NCI-H1436 treated with DMSO at 0.1 percent for 48 hours (cell line): Measurements from ENCODE around the gene FNDC4.
"Not testable (repeated sequence)": the region's sequence is repeated elsewhere in the genome, so short reads cannot be mapped to it uniquely, and the experiment has no call there.

Experiments used
- DNase-seq: peaks from one replicate; lab custom pipeline; 2025; lab: John Stamatoyannopoulos, UW

The FNDC4 gene

GRCh38 chr2:27494944-27495554 lies at the start of gene FNDC4:
Gene FNDC4 (minus strand): TSS chr2:27495200. CDS start chr2:27494679, 521 bp downstream.
- DNase-seq = no peak

GRCh38 chr2:27544143-27544821 lies 49.3 kb upstream of the FNDC4 start:
- DNase-seq = no peak

- DNase-seq = not testable (repeated sequence)
Observed at GRCh38 chr2:27539649-27540048, 44.6 kb upstream of the FNDC4 start.

- not testable (repeated sequence) for DNase-seq
Observed at GRCh38 chr2:27538839-27539450, 43.9 kb upstream of the FNDC4 start.

- no peak for DNase-seq
Observed at GRCh38 chr2:27537287-27537686, 42.3 kb upstream of the FNDC4 start.

- DNase-seq = no peak
Observed at GRCh38 chr2:27531983-27532382, 37.0 kb upstream of the FNDC4 start.

- no peak for DNase-seq
Observed at GRCh38 chr2:27527182-27527581, 32.2 kb upstream of the FNDC4 start.

- DNase-seq = no peak
Observed at GRCh38 chr2:27522400-27522945, 27.5 kb upstream of the FNDC4 start.

GRCh38 chr2:27520316-27520715 lies 25.3 kb upstream of the FNDC4 start:
- no peak for DNase-seq

GRCh38 chr2:27518782-27519113 lies 23.7 kb upstream of the FNDC4 start:
- DNase-seq = no peak

- no peak for DNase-seq
Observed at GRCh38 chr2:27518113-27518781, 23.2 kb upstream of the FNDC4 start.

GRCh38 chr2:27509326-27509725 lies 14.3 kb upstream of the FNDC4 start:
- DNase-seq = no peak

- DNase-seq = no peak
Observed at GRCh38 chr2:27507293-27507692, 12.3 kb upstream of the FNDC4 start.

- DNase-seq = no peak
Observed at GRCh38 chr2:27506587-27506986, 11.6 kb upstream of the FNDC4 start.

- no peak for DNase-seq
Observed at GRCh38 chr2:27502142-27502541, 7.1 kb upstream of the FNDC4 start.

- no peak for DNase-seq
Observed at GRCh38 chr2:27501042-27501441, 6.0 kb upstream of the FNDC4 start.

GRCh38 chr2:27498975-27499374 lies 4.0 kb upstream of the FNDC4 start:
- DNase-seq = no peak

- DNase-seq = no peak
Observed at GRCh38 chr2:27497288-27497627, 2.3 kb upstream of the FNDC4 start.

- DNase-seq = no peak
Observed at GRCh38 chr2:27496357-27497287, 1.6 kb upstream of the FNDC4 start, which contains the start of gene GCKR. Gene GCKR (plus strand): TSS chr2:27496839. CDS start chr2:27496905, 66 bp downstream.

- DNase-seq = no peak
Observed at GRCh38 chr2:27495840-27496356, 898 bp upstream of the FNDC4 start.

GRCh38 chr2:27494284-27494943 lies 586 bp downstream of the FNDC4 start:
- no peak for DNase-seq
